CD4-positive, alpha-beta T cell (primary cell): ENCODE data around the gene HSPA4. TPM values are rescaled to one million over a fixed set of nuclear protein-coding genes. Genes with fewer than 3 reads are reported as not detected.

Source experiments
- ATAC-seq: fragments of 200-7000 bp; cut with Tn5 transposase; one replicate; pipeline ENCODE4 v1.10.0; 2022; ENCODE audit warnings: mild to moderate bottlenecking; ENCODE audit not compliant: poor library complexity
- CTCF ChIA-PET: fragments of 350-600 bp; sonication (Branson Sonifier 250); formaldehyde crosslinking; loops from one replicate; lab custom pipeline; 2021; ENCODE audit warnings: antibody characterized with exemption, inconsistent platforms; lab: Charles Lee
- POLR2A ChIA-PET: fragments of 350-600 bp; sonication (Branson Sonifier 250); formaldehyde crosslinking; loops from one replicate; lab custom pipeline; 2021; ENCODE audit warnings: antibody characterized with exemption, inconsistent platforms; lab: Charles Lee
- DNase-seq, 14 experiments: peaks; one replicate each; pipeline ENCODE4 v3.0.0-alpha.2; 2013 to 2020; ENCODE audit warnings: mixed read lengths in 2 of 14
- H3K27ac ChIP-seq, 2 donors: one replicate each; pipeline versions ENCODE4 v1.5.1 to v1.7.0; 2013; ENCODE audit warnings: low read length in 2 of 2, low read depth in 1 of 2, mild to moderate bottlenecking in 1 of 2
- H3K27me3 ChIP-seq, 2 experiments: 1 replicate in 1 of 2; 2 replicates in 1 of 2; pipeline versions ENCODE4 v1.6.1 to v1.7.0; 2013; ENCODE audit warnings: low read length in 2 of 2, control low read depth in 1 of 2, mild to moderate bottlenecking in 1 of 2, moderate library complexity in 1 of 2; ENCODE audit not compliant: insufficient read depth in 2 of 2, control insufficient read depth in 1 of 2
- H3K36me3 ChIP-seq: one replicate; pipeline ENCODE4 v1.6.1; 2013; ENCODE audit warnings: low read length, control low read depth; ENCODE audit not compliant: insufficient read depth
- H3K4me1 ChIP-seq: one replicate; pipeline ENCODE4 v1.6.1; 2013; ENCODE audit warnings: low read length, control low read depth; ENCODE audit not compliant: insufficient read depth
- H3K4me3 ChIP-seq: one replicate; pipeline ENCODE4 v1.5.1; 2013; ENCODE audit warnings: mild to moderate bottlenecking, low read length, moderate library complexity
- H3K9me3 ChIP-seq, 2 experiments: 1 replicate in 1 of 2; 2 replicates in 1 of 2; pipeline versions ENCODE4 v1.6.1 to v1.7.0; 2013; ENCODE audit warnings: low read length in 2 of 2, mild to moderate bottlenecking in 2 of 2, control low read depth in 1 of 2, moderate library complexity in 1 of 2; ENCODE audit not compliant: control insufficient read depth in 1 of 2, insufficient read depth in 1 of 2
- H3K27ac Mint-ChIP-seq: one replicate; pipeline ENCODE4 v1.8.0; 2020; ENCODE audit warnings: mixed read lengths
- H3K27me3 Mint-ChIP-seq: one replicate; pipeline ENCODE4 v1.8.0; 2021; ENCODE audit warnings: mixed read lengths
- H3K36me3 Mint-ChIP-seq: one replicate; pipeline ENCODE4 v1.8.0; 2021; ENCODE audit warnings: low read depth, mixed read lengths
- H3K4me1 Mint-ChIP-seq: one replicate; pipeline ENCODE4 v1.8.0; 2021; ENCODE audit warnings: low read depth, mixed read lengths
- H3K4me3 Mint-ChIP-seq: one replicate; pipeline ENCODE4 v1.8.0; 2020; ENCODE audit warnings: mild to moderate bottlenecking, mixed read lengths
- H3K9me3 Mint-ChIP-seq: one replicate; pipeline ENCODE4 v1.8.0; 2020; ENCODE audit warnings: mixed read lengths
- intact Hi-C, 2 experiments: fragments of 100-400 bp; cut with DNase I in 1 of 2; cut with micrococcal nuclease in 1 of 2; formaldehyde crosslinking; loops; one replicate each; pipeline versions ENCODE4 v1.15.1 to v1.9.0; 2023 to 2025; cut with DNase I, micrococcal nuclease
- total RNA-seq, 174 experiments: library from RNA in 2 of 174; stranded (reverse) in 2 of 174; gene quantifications; one replicate each; pipeline ENCODE4 v1.2.3 and lab custom pipeline; 2021 to 2026
- TF ChIP-seq, protein P1 (sequence below): fragments of 200-600 bp; IDR thresholded peaks from one replicate; pipeline ENCODE4 v1.8.0; 2022; ENCODE audit warnings: antibody characterized with exemption, mild to moderate bottlenecking

HSPA4 gene
- total RNA-seq, 2 experiments from 2014 or later: 42.2 to 44.7 TPM

DNA sequence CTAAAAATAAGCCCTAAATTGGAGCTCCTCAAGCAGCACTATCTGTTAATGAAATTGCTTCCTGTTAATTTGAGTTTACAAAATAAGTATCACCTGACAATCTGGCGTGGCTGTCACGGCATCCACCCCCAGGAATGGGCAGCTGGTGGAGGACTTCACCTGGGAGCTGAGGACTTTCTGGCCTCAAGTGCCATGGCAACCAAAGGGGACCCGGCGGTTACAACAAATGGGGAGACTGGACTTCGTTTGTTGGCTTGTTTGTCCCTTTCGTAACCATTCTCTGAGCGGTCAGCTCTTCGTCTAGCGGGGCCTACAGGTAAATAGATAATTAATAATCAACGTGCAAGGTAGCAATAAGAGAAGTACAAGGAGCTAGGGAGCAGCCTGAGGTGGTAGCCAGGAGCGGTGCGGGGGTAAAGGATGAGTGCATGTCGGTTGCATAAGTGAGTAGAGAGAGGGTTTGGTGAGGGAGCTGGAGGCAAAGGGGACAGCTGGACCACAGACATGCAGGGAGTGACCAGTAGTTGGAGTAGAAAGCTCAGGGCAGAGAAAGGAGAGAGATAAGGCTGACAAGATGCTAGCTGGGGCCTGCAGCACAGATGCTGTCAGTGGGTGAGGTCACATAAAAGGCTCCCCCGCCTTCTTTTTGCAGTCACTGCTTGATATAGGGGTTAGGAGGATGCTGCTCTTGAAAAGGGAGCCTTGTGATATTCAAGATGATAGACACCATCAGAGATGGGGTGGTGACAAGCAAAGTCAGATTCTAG, 62.5 kb downstream of the HSPA4 start:
- no peaks in the 10 kb centered on the region for H3K36me3 Mint-ChIP-seq
- ChIA-PET CTCF (no interaction called here), POLR2A (no interaction called here)
- H3K4me3 Mint-ChIP-seq: no peak overlapping the region
- H3K27me3 Mint-ChIP-seq: no peaks in the 10 kb centered on the region
- no peak overlapping the region for H3K27ac ChIP-seq
- no peak overlapping the region for H3K4me3 ChIP-seq
- H3K9me3 ChIP-seq: no peaks in the 10 kb centered on the region
- no peak for ATAC-seq
- H3K27ac Mint-ChIP-seq: no peak overlapping the region
- H3K4me1 Mint-ChIP-seq: peaks cover 6% of the 10 kb centered on the region
- DNase-seq: no peak
- intact Hi-C loops: loop anchor here (5.0 to 10.0 kb wide), 5 partner anchors 78 to 830 kb away; partner anchors contain the start of gene FSTL4 (in 1 of the 2)
- no peaks in the 10 kb centered on the region for H3K27me3 ChIP-seq
- TF ChIP-seq, protein P1, sequence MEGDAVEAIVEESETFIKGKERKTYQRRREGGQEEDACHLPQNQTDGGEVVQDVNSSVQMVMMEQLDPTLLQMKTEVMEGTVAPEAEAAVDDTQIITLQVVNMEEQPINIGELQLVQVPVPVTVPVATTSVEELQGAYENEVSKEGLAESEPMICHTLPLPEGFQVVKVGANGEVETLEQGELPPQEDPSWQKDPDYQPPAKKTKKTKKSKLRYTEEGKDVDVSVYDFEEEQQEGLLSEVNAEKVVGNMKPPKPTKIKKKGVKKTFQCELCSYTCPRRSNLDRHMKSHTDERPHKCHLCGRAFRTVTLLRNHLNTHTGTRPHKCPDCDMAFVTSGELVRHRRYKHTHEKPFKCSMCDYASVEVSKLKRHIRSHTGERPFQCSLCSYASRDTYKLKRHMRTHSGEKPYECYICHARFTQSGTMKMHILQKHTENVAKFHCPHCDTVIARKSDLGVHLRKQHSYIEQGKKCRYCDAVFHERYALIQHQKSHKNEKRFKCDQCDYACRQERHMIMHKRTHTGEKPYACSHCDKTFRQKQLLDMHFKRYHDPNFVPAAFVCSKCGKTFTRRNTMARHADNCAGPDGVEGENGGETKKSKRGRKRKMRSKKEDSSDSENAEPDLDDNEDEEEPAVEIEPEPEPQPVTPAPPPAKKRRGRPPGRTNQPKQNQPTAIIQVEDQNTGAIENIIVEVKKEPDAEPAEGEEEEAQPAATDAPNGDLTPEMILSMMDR: no peak
- H3K36me3 ChIP-seq: no peaks in the 10 kb centered on the region
- H3K4me1 ChIP-seq: peaks cover 7% of the 10 kb centered on the region
- no peaks in the 10 kb centered on the region for H3K9me3 Mint-ChIP-seq

DNA sequence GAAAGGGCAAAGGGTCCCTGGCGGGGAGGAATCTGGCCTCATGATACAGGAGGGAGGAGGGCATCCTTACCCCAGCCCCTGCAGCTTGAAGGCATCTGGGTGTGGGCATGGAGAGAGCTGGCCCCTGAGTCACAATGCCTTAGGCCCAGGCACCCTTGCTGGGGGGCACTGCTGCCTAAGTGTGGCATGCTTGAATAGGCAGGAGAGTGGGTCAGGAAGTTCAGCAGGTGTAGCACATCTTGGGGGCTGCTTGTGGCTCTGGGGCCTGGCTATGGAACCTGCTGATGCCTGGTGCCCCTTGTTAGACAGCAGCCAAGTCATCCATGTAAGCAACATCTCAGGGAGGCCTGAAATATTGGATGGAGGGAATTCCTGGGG, 63.1 kb downstream of the HSPA4 start:
- peaks cover 6% of the 10 kb centered on the region for H3K4me1 Mint-ChIP-seq

GRCh38 chr5:133116601-133117000, 64.8 kb downstream of the HSPA4 start:
- no peak overlapping the region for H3K4me3 Mint-ChIP-seq
- intact Hi-C loops: loop anchor here in 1 of 2 experiments (2.0 to 10.0 kb wide), 5 partner anchors 72 to 828 kb away; partner anchors contain the start of gene FSTL4
- H3K4me1 ChIP-seq: peaks cover under 1% of the 10 kb centered on the region
- H3K27me3 Mint-ChIP-seq: no peaks in the 10 kb centered on the region
- H3K27ac Mint-ChIP-seq: no peak overlapping the region
- H3K36me3 Mint-ChIP-seq: no peaks in the 10 kb centered on the region
- POLR2A ChIA-PET: no interaction called here
- no peak overlapping the region for H3K27ac ChIP-seq
- TF ChIP-seq, protein P1: no peak
- no peaks in the 10 kb centered on the region for H3K9me3 ChIP-seq
- no peak overlapping the region for H3K4me3 ChIP-seq
- H3K27me3 ChIP-seq: no peaks in the 10 kb centered on the region
- ATAC-seq (no peak), DNase-seq (no peak)
- H3K9me3 Mint-ChIP-seq: no peaks in the 10 kb centered on the region
- no peaks in the 10 kb centered on the region for H3K4me1 Mint-ChIP-seq
- no peaks in the 10 kb centered on the region for H3K36me3 ChIP-seq
- CTCF ChIA-PET: no interaction called here

More for the DNA sequence above, 63.1 kb downstream of the HSPA4 start:
- Histone ChIP-seq H3K9me3 (no peaks in the 10 kb centered on the region), H3K4me3 (no peak overlapping the region), H3K4me1 (peaks cover 7% of the 10 kb centered on the region), H3K36me3 (no peaks in the 10 kb centered on the region), H3K27ac (no peak overlapping the region), H3K27me3 (no peaks in the 10 kb centered on the region)
- Mint-ChIP-seq H3K27ac (no peak overlapping the region), H3K4me3 (no peak overlapping the region), H3K27me3 (no peaks in the 10 kb centered on the region), H3K9me3 (no peaks in the 10 kb centered on the region), H3K36me3 (no peaks in the 10 kb centered on the region)
- TF ChIP-seq, protein P1: no peak
- ChIA-PET CTCF (no interaction called here), POLR2A (no interaction called here)
- no peak for DNase-seq
- ATAC-seq: no peak
- intact Hi-C loops: loop anchor here (5.0 to 10.0 kb wide), 6 partner anchors 77 to 830 kb away; partner anchors contain the start of gene FSTL4 (in 1 of the 2)
